Panc1 (cell line): ENCODE results near the gene RSPH1. TPM values are rescaled to one million over a fixed set of nuclear protein-coding genes. Genes with fewer than 3 reads are reported as not detected.

Source experiments
- ATAC-seq: fragments of 200-7000 bp; cut with Tn5 transposase; 2 replicates; pipeline ENCODE4 v1.9.1; 2020; ENCODE audit warnings: mild to moderate bottlenecking, moderate library complexity
- BruUV-seq: library from RNA; stranded (reverse); fragments of 400-500 nt; replicated peaks from 2 replicates; lab custom pipeline; 2021; lab: Mats Ljungman, UMichigan
- CTCF ChIA-PET: fragments of 300-600 bp; sonication (Branson Sonifier 250); formaldehyde crosslinking; loops from one replicate; lab custom pipeline; 2022; ENCODE audit warnings: antibody characterized with exemption; lab: Charles Lee
- POLR2A ChIA-PET: fragments of 300-600 bp; sonication (Branson Sonifier 250); formaldehyde crosslinking; loops from one replicate; lab custom pipeline; 2022; ENCODE audit warnings: antibody characterized with exemption; lab: Charles Lee
- DNase-seq: peaks from one replicate; pipeline ENCODE4 v3.0.0-alpha.2; 2010; ENCODE audit warnings: low read depth, low spot score
- H3K27ac ChIP-seq: 2 replicates; pipeline ENCODE4 v1.5.1; 2011; ENCODE audit warnings: mild to moderate bottlenecking, low read length, inconsistent platforms
- H3K27me3 ChIP-seq: fragments of 200-500 bp; sonication (Bioruptor generic); 2 replicates; pipeline ENCODE4 v1.6.0; 2014; ENCODE audit warnings: low read length, inconsistent platforms; ENCODE audit not compliant: control insufficient read depth, insufficient read depth
- H3K36me3 ChIP-seq: fragments of 200-500 bp; sonication (Bioruptor generic); 2 replicates; pipeline ENCODE4 v1.5.1; 2014; ENCODE audit warnings: inconsistent platforms, mild to moderate bottlenecking, low read length, moderate library complexity; ENCODE audit not compliant: control insufficient read depth, insufficient read depth
- H3K4me1 ChIP-seq: 2 replicates; pipeline ENCODE4 v1.5.1; 2011; ENCODE audit warnings: inconsistent platforms, mild to moderate bottlenecking, low read length, moderate library complexity; ENCODE audit not compliant: control insufficient read depth, insufficient read depth
- H3K4me3 ChIP-seq, 2 experiments: 2 replicates each; pipeline ENCODE4 v1.5.1; 2011 to 2012; ENCODE audit warnings: low read depth in 2 of 2, low read length in 2 of 2, mild to moderate bottlenecking in 2 of 2, inconsistent platforms in 1 of 2, moderate library complexity in 1 of 2
- H3K9me3 ChIP-seq: fragments of 200-500 bp; sonication (Bioruptor generic); 2 replicates; pipeline ENCODE4 v1.5.1; 2014; ENCODE audit warnings: low read depth, mild to moderate bottlenecking, inconsistent platforms, low read length, moderate library complexity; ENCODE audit not compliant: control insufficient read depth, insufficient read depth
- POLR2AphosphoS5 ChIP-seq: IDR thresholded peaks from 2 replicates; pipeline ENCODE4 v1.6.1; 2012; ENCODE audit warnings: mild to moderate bottlenecking, low read depth, low read length, moderate library complexity
- SIN3A ChIP-seq: IDR thresholded peaks from 2 replicates; pipeline ENCODE4 v1.6.1; 2012; ENCODE audit warnings: low read depth, mild to moderate bottlenecking, low read length, moderate library complexity, borderline replicate concordance; ENCODE audit not compliant: insufficient read depth
- TCF7L2 ChIP-seq: IDR thresholded peaks from 2 replicates; pipeline ENCODE4 v1.6.1; 2011; ENCODE audit warnings: mild to moderate bottlenecking, low read depth, low read length, inconsistent platforms
- in situ Hi-C: cut with HindIII; loops from 2 replicates; pipeline ENCODE4 v1.10.0; 2016; ENCODE audit warnings: low sequenced_read_pairs, low pct_unique_long_range_greater_than_20kb
- intact Hi-C: fragments of 100-400 bp; cut with micrococcal nuclease; formaldehyde crosslinking; loops from one replicate; pipeline ENCODE4 v1.10.0; 2022; ENCODE audit not compliant: unreplicated experiment
- total RNA-seq: library from RNA; stranded (reverse); gene quantifications from one replicate; pipeline ENCODE4 v1.2.1, GENCODE V29; 2021; ENCODE audit not compliant: unreplicated experiment
- TF ChIP-seq, protein P1 (sequence below): fragments of 450-650 bp; IDR thresholded peaks from 2 replicates; pipeline ENCODE4 v1.5.1; 2017; ENCODE audit warnings: mild to moderate bottlenecking
- TF ChIP-seq, protein P2 (sequence below), 2 experiments: IDR thresholded peaks; 2 replicates each; pipeline ENCODE4 v1.6.1; 2011 to 2012; ENCODE audit warnings: low read depth in 2 of 2, control low read depth in 1 of 2, low read length in 1 of 2, mild to moderate bottlenecking in 1 of 2, moderate library complexity in 1 of 2; ENCODE audit not compliant: insufficient read depth in 1 of 2

Gene RSPH1
- total RNA-seq, 1 experiment from 2014 or later = 0.46 TPM

- ATAC-seq (no peak), DNase-seq (no peak)
- ChIA-PET POLR2A (interaction anchor here (0.7 kb wide), 1 partner anchor 11 kb away, joined by 3 read pairs; no protein-coding TSS in a partner anchor), CTCF (no interaction called here)
- no peaks in the 10 kb centered on the region for H3K27me3 ChIP-seq
- no peak for TF ChIP-seq SIN3A
- no peak for TF ChIP-seq TCF7L2
- TF ChIP-seq, protein P1, sequence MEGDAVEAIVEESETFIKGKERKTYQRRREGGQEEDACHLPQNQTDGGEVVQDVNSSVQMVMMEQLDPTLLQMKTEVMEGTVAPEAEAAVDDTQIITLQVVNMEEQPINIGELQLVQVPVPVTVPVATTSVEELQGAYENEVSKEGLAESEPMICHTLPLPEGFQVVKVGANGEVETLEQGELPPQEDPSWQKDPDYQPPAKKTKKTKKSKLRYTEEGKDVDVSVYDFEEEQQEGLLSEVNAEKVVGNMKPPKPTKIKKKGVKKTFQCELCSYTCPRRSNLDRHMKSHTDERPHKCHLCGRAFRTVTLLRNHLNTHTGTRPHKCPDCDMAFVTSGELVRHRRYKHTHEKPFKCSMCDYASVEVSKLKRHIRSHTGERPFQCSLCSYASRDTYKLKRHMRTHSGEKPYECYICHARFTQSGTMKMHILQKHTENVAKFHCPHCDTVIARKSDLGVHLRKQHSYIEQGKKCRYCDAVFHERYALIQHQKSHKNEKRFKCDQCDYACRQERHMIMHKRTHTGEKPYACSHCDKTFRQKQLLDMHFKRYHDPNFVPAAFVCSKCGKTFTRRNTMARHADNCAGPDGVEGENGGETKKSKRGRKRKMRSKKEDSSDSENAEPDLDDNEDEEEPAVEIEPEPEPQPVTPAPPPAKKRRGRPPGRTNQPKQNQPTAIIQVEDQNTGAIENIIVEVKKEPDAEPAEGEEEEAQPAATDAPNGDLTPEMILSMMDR = no peak
- TF ChIP-seq, protein P2, sequence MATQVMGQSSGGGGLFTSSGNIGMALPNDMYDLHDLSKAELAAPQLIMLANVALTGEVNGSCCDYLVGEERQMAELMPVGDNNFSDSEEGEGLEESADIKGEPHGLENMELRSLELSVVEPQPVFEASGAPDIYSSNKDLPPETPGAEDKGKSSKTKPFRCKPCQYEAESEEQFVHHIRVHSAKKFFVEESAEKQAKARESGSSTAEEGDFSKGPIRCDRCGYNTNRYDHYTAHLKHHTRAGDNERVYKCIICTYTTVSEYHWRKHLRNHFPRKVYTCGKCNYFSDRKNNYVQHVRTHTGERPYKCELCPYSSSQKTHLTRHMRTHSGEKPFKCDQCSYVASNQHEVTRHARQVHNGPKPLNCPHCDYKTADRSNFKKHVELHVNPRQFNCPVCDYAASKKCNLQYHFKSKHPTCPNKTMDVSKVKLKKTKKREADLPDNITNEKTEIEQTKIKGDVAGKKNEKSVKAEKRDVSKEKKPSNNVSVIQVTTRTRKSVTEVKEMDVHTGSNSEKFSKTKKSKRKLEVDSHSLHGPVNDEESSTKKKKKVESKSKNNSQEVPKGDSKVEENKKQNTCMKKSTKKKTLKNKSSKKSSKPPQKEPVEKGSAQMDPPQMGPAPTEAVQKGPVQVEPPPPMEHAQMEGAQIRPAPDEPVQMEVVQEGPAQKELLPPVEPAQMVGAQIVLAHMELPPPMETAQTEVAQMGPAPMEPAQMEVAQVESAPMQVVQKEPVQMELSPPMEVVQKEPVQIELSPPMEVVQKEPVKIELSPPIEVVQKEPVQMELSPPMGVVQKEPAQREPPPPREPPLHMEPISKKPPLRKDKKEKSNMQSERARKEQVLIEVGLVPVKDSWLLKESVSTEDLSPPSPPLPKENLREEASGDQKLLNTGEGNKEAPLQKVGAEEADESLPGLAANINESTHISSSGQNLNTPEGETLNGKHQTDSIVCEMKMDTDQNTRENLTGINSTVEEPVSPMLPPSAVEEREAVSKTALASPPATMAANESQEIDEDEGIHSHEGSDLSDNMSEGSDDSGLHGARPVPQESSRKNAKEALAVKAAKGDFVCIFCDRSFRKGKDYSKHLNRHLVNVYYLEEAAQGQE (IDR thresholded peaks at IDR 0.05; ENCODE audit: insufficient read depth in 1 of 2, low read depth in 2 of 2, low read length in 1 of 2) = no peak
- TF ChIP-seq POLR2AphosphoS5 = no peak
- H3K9me3 ChIP-seq = no peaks in the 10 kb centered on the region
- no peak overlapping the region for H3K4me3 ChIP-seq
- in situ Hi-C loops (no loop called here), intact Hi-C loops (no loop called here)
- no peaks in the 10 kb centered on the region for H3K4me1 ChIP-seq
- no peak overlapping the region for H3K27ac ChIP-seq
- BruUV-seq = no TSS peak
- no peaks in the 10 kb centered on the region for H3K36me3 ChIP-seq
Measured at GRCh38 chr21:42543106-42543847, 47.3 kb upstream of the RSPH1 start.

GRCh38 chr21:42542596-42542995 lies 46.6 kb upstream of the RSPH1 start:
- intact Hi-C loops = no loop called here
- TF ChIP-seq, protein P2 (IDR thresholded peaks at IDR 0.05; ENCODE audit: insufficient read depth in 1 of 2, low read depth in 2 of 2, low read length in 1 of 2) = no peak
- TF ChIP-seq TCF7L2 (no peak), POLR2AphosphoS5 (no peak), SIN3A (no peak)

More at GRCh38 chr21:42542596-42542995, 46.6 kb upstream of the RSPH1 start:
- no peak overlapping the region for H3K27ac ChIP-seq
- no peaks in the 10 kb centered on the region for H3K27me3 ChIP-seq
- DNase-seq = no peak
- H3K4me1 ChIP-seq = no peaks in the 10 kb centered on the region
- POLR2A ChIA-PET = no interaction called here
- CTCF ChIA-PET = no interaction called here
- ATAC-seq = no peak
- BruUV-seq = no TSS peak
- in situ Hi-C loops = no loop called here
- H3K36me3 ChIP-seq = no peaks in the 10 kb centered on the region
- H3K9me3 ChIP-seq = no peaks in the 10 kb centered on the region
- no peak overlapping the region for H3K4me3 ChIP-seq
